IMR-90 (cell line): ENCODE results near the gene BRD3. TPM values are rescaled to one million over a fixed set of nuclear protein-coding genes. Genes with fewer than 3 reads are reported as not detected.

Experiments
- ATAC-seq: fragments of 200-7000 bp; cut with Tn5 transposase; 2 replicates; pipeline ENCODE4 v1.9.1; 2020; ENCODE audit warnings: low read depth, mild to moderate bottlenecking, moderate library complexity
- BruUV-seq: library from RNA; stranded (reverse); fragments of 400-500 nt; replicated peaks from 2 replicates; lab custom pipeline; 2021; lab: Mats Ljungman, UMichigan
- CTCF ChIA-PET: fragments of 300-600 bp; formaldehyde crosslinking; extraction: SDS; loops from one replicate; lab custom pipeline; 2021; ENCODE audit warnings: antibody characterized with exemption; lab: Yijun Ruan, JAX
- POLR2A ChIA-PET: fragments of 300-600 bp; sonication (Branson Sonifier 250); formaldehyde crosslinking; loops from one replicate; lab custom pipeline; 2022; ENCODE audit warnings: antibody characterized with exemption; ENCODE audit not compliant: unreplicated experiment; lab: Charles Lee
- DNase-seq: peaks from one replicate; pipeline ENCODE4 v3.0.0; 2013
- H2AFZ ChIP-seq: replicated peaks from 2 replicates; pipeline ENCODE3; 2013; ENCODE audit warnings: low read length, mild to moderate bottlenecking; ENCODE audit not compliant: poor library complexity
- H2AK5ac ChIP-seq: 2 replicates; pipeline ENCODE4 v1.6.1; 2013; ENCODE audit warnings: low read depth, low read length, inconsistent platforms
- H2AK9ac ChIP-seq: replicated peaks from 2 replicates; pipeline ENCODE3; 2013; ENCODE audit warnings: mild to moderate bottlenecking, low read depth, low read length, moderate library complexity; ENCODE audit not compliant: poor library complexity
- H2BK120ac ChIP-seq: 2 replicates; pipeline ENCODE4 v1.6.1; 2013; ENCODE audit warnings: low read depth, low read length, inconsistent platforms
- H2BK15ac ChIP-seq: 3 replicates; pipeline ENCODE4 v1.6.1; 2013; ENCODE audit warnings: low read depth, low read length, inconsistent platforms
- H2BK20ac ChIP-seq: 2 replicates; pipeline ENCODE4 v1.6.1; 2013; ENCODE audit warnings: low read depth, mild to moderate bottlenecking, inconsistent platforms, low read length, moderate library complexity
- H2BK5ac ChIP-seq: 2 replicates; pipeline ENCODE4 v1.6.1; 2013; ENCODE audit warnings: mild to moderate bottlenecking, low read depth, low read length, inconsistent platforms; ENCODE audit not compliant: poor library complexity, severe bottlenecking
- H3K14ac ChIP-seq: replicated peaks from 2 replicates; pipeline ENCODE4 v1.6.1; 2013; ENCODE audit warnings: low read depth, low read length, inconsistent platforms
- H3K18ac ChIP-seq: 2 replicates; pipeline ENCODE4 v1.6.1; 2013; ENCODE audit warnings: low read depth, low read length, control low read depth
- H3K23ac ChIP-seq: 2 replicates; pipeline ENCODE4 v1.6.1; 2013; ENCODE audit warnings: low read depth, low read length, inconsistent platforms
- H3K27ac ChIP-seq: 2 replicates; pipeline ENCODE4 v1.5.1; 2013; ENCODE audit warnings: mild to moderate bottlenecking, control low read depth, low read length; ENCODE audit not compliant: insufficient read depth
- H3K27me3 ChIP-seq: 2 replicates; pipeline ENCODE4 v1.6.1; 2013; ENCODE audit warnings: low read length; ENCODE audit not compliant: control insufficient read depth, insufficient read depth
- H3K36me3 ChIP-seq: 2 replicates; pipeline ENCODE4 v1.6.1; 2013; ENCODE audit warnings: low read length, mixed read lengths; ENCODE audit not compliant: control insufficient read depth, insufficient read depth
- H3K4ac ChIP-seq: 2 replicates; pipeline ENCODE4 v1.6.1; 2013; ENCODE audit warnings: low read depth, low read length, inconsistent platforms
- H3K4me1 ChIP-seq: 2 replicates; pipeline ENCODE4 v1.6.1; 2013; ENCODE audit warnings: low read length, mixed read lengths; ENCODE audit not compliant: control insufficient read depth, insufficient read depth
- H3K4me2 ChIP-seq: 2 replicates; pipeline ENCODE4 v1.6.1; 2013; ENCODE audit warnings: low read depth, mild to moderate bottlenecking, control low read depth, low read length, moderate library complexity
- H3K4me3 ChIP-seq: 2 replicates; pipeline ENCODE4 v1.5.1; 2013; ENCODE audit warnings: low read depth, mild to moderate bottlenecking, control low read depth, low read length, moderate library complexity; ENCODE audit not compliant: insufficient read depth
- H3K56ac ChIP-seq: 2 replicates; pipeline ENCODE4 v1.6.1; 2013; ENCODE audit warnings: low read length, inconsistent platforms; ENCODE audit not compliant: insufficient read depth; ENCODE audit errors: extremely low read depth
- H3K79me1 ChIP-seq, 2 experiments: 2 replicates each; pipeline ENCODE4 v1.6.1; 2013; ENCODE audit warnings: low read length in 2 of 2, inconsistent platforms in 1 of 2, low read depth in 1 of 2
- H3K9ac ChIP-seq: 2 replicates; pipeline ENCODE4 v1.6.1; 2013; ENCODE audit warnings: low read depth, low read length, control low read depth
- H3K9me1 ChIP-seq: 2 replicates; pipeline ENCODE4 v1.6.1; 2013; ENCODE audit warnings: low read length, inconsistent platforms; ENCODE audit not compliant: insufficient read depth
- H3K9me3 ChIP-seq: 2 replicates; pipeline ENCODE4 v1.6.1; 2013; ENCODE audit warnings: low read length; ENCODE audit not compliant: control insufficient read depth, insufficient read depth
- H4K20me1 ChIP-seq: 2 replicates; pipeline ENCODE4 v1.6.1; 2013; ENCODE audit warnings: low read length, inconsistent platforms; ENCODE audit not compliant: insufficient read depth
- H4K5ac ChIP-seq: 2 replicates; pipeline ENCODE4 v1.6.1; 2013; ENCODE audit warnings: mild to moderate bottlenecking, low read depth, low read length, control low read depth
- H4K8ac ChIP-seq, 2 experiments: 2 replicates each; pipeline ENCODE4 v1.6.1; 2013; ENCODE audit warnings: low read depth in 2 of 2, low read length in 2 of 2, control low read depth in 1 of 2, inconsistent platforms in 1 of 2
- H4K91ac ChIP-seq: 2 replicates; pipeline ENCODE4 v1.6.1; 2013; ENCODE audit warnings: low read depth, low read length, inconsistent platforms; ENCODE audit not compliant: insufficient read depth
- BHLHE40 ChIP-seq: fragments of 150-350 bp; IDR thresholded peaks from 2 replicates; pipeline ENCODE4 v1.6.1; 2016; ENCODE audit warnings: mild to moderate bottlenecking, low read depth, low read length
- CEBPB ChIP-seq: IDR thresholded peaks from 2 replicates; pipeline ENCODE4 v1.6.1; 2012; ENCODE audit warnings: low read depth, low read length, improper control_type of control experiment
- FOS ChIP-seq: fragments of 150-350 bp; IDR thresholded peaks from 2 replicates; pipeline ENCODE4 v1.6.1; 2016; ENCODE audit warnings: low read depth, low read length
- MAFK ChIP-seq: IDR thresholded peaks from 2 replicates; pipeline ENCODE4 v1.6.1; 2012; ENCODE audit warnings: low read depth, low read length, improper control_type of control experiment
- MAZ ChIP-seq: IDR thresholded peaks from 2 replicates; pipeline ENCODE4 v1.6.1; 2012; ENCODE audit warnings: low read depth, mild to moderate bottlenecking, low read length, improper control_type of control experiment, moderate library complexity, borderline replicate concordance
- MXI1 ChIP-seq: IDR thresholded peaks from 2 replicates; pipeline ENCODE4 v1.6.1; 2012; ENCODE audit warnings: low read depth, mild to moderate bottlenecking, low read length, moderate library complexity, borderline replicate concordance
- NFE2L2 ChIP-seq: fragments of 150-350 bp; IDR thresholded peaks from 2 replicates; pipeline ENCODE4 v1.6.1; 2016; ENCODE audit warnings: low read depth, mild to moderate bottlenecking, low read length
- POLR2A ChIP-seq: IDR thresholded peaks from 2 replicates; pipeline ENCODE4 v1.6.1; 2012; ENCODE audit warnings: mild to moderate bottlenecking, low read depth, low read length
- RAD21 ChIP-seq: IDR thresholded peaks from 2 replicates; pipeline ENCODE4 v1.6.1; 2012; ENCODE audit warnings: low read length, improper control_type of control experiment
- RCOR1 ChIP-seq: IDR thresholded peaks from 2 replicates; pipeline ENCODE4 v1.6.1; 2012; ENCODE audit warnings: mild to moderate bottlenecking, low read length, improper control_type of control experiment; ENCODE audit not compliant: insufficient replicate concordance
- SMC3 ChIP-seq: fragments of 150-350 bp; IDR thresholded peaks from 2 replicates; pipeline ENCODE4 v1.6.1; 2016; ENCODE audit warnings: low read depth, mild to moderate bottlenecking, antibody characterized with exemption, low read length, moderate library complexity
- WGBS, 2 experiments: methylation state at CpG; one replicate each; pipeline versions ENCODE4 v1.1.5 to v1.1.7; 2013; ENCODE audit warnings: missing lambda C conversion rate in 2 of 2; ENCODE audit not compliant: insufficient read length in 1 of 2; ENCODE audit errors: extremely low coverage in 2 of 2; 5-methylcytosine and 5-hydroxymethylcytosine counted together
- dilution Hi-C: fragments of 300-500 bp; cut with HindIII; formaldehyde crosslinking; loops from one replicate; pipeline ENCODE4 v1.14.3; 2018; ENCODE audit warnings: low sequenced_read_pairs; ENCODE audit not compliant: unreplicated experiment
- in situ Hi-C: fragments of 300-500 bp; cut with MboI; formaldehyde crosslinking; loops from 3 replicates; pipeline ENCODE4 v1.14.3; 2019; ENCODE audit warnings: low sequenced_read_pairs, inconsistent platforms, mixed read lengths
- intact Hi-C: fragments of 100-400 bp; cut with micrococcal nuclease; formaldehyde crosslinking; loops from 2 replicates; pipeline ENCODE4 v1.10.0; 2022
- polyA plus RNA-seq, 3 experiments: library from polyadenylated mRNA; depleted of rRNA; stranded (reverse); fragments of >200 nt; gene quantifications; 2 replicates each; pipeline ENCODE4 v1.2.3, GENCODE V29; 2012; ENCODE audit warnings: low replicate concordance in 1 of 3
- total RNA-seq: library from RNA; depleted of rRNA; stranded (reverse); fragments of >200 nt; gene quantifications from 2 replicates; pipeline ENCODE4 v1.2.3, GENCODE V29; 2012
- TF ChIP-seq, protein P1 (sequence below): fragments of 150-350 bp; IDR thresholded peaks from 2 replicates; pipeline ENCODE4 v1.6.1; 2016; ENCODE audit warnings: low read depth, mild to moderate bottlenecking, low read length, moderate library complexity, borderline replicate concordance
- TF ChIP-seq, protein P2 (sequence below): conservative IDR thresholded peaks from 2 replicates; pipeline ENCODE4 v1.5.1; 2012; ENCODE audit warnings: mild to moderate bottlenecking, low read depth, low read length, improper control_type of control experiment
- TF ChIP-seq, protein P3 (sequence below): fragments of 150-350 bp; IDR thresholded peaks from 2 replicates; pipeline ENCODE4 v1.6.1; 2017; ENCODE audit warnings: mild to moderate bottlenecking, antibody characterized with exemption, low read length, low read depth

Gene BRD3
- total and polyA plus RNA-seq, 2 of the 4 experiments (the other 2 are of a cell fraction) = 2.2 to 7.1 TPM

DNA sequence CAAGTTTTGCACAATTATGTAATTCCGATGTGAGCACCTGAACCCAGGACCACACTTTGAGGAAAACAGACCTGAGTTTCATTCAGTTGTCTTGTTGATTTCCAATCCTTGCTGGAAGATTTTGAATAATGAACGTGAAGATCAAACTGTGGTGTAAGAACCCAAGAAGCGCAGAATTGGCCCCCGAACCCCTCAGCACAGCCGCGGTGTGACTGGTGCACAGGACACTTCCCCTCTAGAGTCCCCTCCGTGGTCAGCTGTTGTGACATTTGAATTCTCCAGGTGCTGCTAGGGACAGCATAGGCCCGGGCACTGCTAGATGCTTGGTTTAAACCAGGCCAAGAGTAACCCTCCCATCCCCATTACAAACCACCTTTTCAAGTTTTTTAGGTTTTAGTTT lies 40.8 kb downstream of the BRD3 start:
- no peaks in the 10 kb centered on the region for H4K20me1 ChIP-seq
- peaks cover 2% of the 10 kb centered on the region; the same call in 1 of the 2 replicates for H3K9me1 ChIP-seq
- no peak overlapping the region for H2BK20ac ChIP-seq
- DNase-seq (no peak), ATAC-seq (no peak)
- intact Hi-C loops (no loop called here), in situ Hi-C loops (no loop called here), dilution Hi-C loops (no loop called here)
- H2BK15ac ChIP-seq = no peak overlapping the region
- WGBS, 2 experiments = 90% methylated on average over 2 of the region's 8 CpGs; no CpG with 5 or more reads in 1 of the 2 experiments
- no peak overlapping the region for H4K8ac ChIP-seq
- H2BK120ac ChIP-seq = no peak overlapping the region
- BruUV-seq = no TSS peak
- no peak overlapping the region for H3K4me2 ChIP-seq
- no peak overlapping the region for H3K18ac ChIP-seq
- H3K27ac ChIP-seq = no peak overlapping the region
- no peak overlapping the region for H3K23ac ChIP-seq
- no peak overlapping the region for H3K56ac ChIP-seq
- no peak overlapping the region for H3K4me3 ChIP-seq
- TF ChIP-seq RCOR1 = no peak
- no peak for TF ChIP-seq BHLHE40
- TF ChIP-seq CEBPB = no peak
- TF ChIP-seq RAD21 = no peak
- no peak for TF ChIP-seq MAZ
- no peak for TF ChIP-seq POLR2A
- TF ChIP-seq, protein P1, sequence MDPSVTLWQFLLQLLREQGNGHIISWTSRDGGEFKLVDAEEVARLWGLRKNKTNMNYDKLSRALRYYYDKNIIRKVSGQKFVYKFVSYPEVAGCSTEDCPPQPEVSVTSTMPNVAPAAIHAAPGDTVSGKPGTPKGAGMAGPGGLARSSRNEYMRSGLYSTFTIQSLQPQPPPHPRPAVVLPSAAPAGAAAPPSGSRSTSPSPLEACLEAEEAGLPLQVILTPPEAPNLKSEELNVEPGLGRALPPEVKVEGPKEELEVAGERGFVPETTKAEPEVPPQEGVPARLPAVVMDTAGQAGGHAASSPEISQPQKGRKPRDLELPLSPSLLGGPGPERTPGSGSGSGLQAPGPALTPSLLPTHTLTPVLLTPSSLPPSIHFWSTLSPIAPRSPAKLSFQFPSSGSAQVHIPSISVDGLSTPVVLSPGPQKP = no peak
- TF ChIP-seq SMC3 = no peak
- TF ChIP-seq, protein P2, sequence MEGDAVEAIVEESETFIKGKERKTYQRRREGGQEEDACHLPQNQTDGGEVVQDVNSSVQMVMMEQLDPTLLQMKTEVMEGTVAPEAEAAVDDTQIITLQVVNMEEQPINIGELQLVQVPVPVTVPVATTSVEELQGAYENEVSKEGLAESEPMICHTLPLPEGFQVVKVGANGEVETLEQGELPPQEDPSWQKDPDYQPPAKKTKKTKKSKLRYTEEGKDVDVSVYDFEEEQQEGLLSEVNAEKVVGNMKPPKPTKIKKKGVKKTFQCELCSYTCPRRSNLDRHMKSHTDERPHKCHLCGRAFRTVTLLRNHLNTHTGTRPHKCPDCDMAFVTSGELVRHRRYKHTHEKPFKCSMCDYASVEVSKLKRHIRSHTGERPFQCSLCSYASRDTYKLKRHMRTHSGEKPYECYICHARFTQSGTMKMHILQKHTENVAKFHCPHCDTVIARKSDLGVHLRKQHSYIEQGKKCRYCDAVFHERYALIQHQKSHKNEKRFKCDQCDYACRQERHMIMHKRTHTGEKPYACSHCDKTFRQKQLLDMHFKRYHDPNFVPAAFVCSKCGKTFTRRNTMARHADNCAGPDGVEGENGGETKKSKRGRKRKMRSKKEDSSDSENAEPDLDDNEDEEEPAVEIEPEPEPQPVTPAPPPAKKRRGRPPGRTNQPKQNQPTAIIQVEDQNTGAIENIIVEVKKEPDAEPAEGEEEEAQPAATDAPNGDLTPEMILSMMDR = no peak
- no peak for TF ChIP-seq MXI1
- no peak for TF ChIP-seq FOS
- TF ChIP-seq MAFK = no peak
- TF ChIP-seq NFE2L2 = no peak
- TF ChIP-seq, protein P3, sequence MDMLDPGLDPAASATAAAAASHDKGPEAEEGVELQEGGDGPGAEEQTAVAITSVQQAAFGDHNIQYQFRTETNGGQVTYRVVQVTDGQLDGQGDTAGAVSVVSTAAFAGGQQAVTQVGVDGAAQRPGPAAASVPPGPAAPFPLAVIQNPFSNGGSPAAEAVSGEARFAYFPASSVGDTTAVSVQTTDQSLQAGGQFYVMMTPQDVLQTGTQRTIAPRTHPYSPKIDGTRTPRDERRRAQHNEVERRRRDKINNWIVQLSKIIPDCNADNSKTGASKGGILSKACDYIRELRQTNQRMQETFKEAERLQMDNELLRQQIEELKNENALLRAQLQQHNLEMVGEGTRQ = no peak
- H2AK5ac ChIP-seq = no peak overlapping the region
- H2BK5ac ChIP-seq = no peak overlapping the region
- POLR2A ChIA-PET = no interaction called here
- H3K27me3 ChIP-seq = no peaks in the 10 kb centered on the region
- no peak overlapping the region for H3K4ac ChIP-seq
- H3K4me1 ChIP-seq = peaks cover 3% of the 10 kb centered on the region; the same call in 1 of the 2 replicates
- H3K14ac ChIP-seq = no peak overlapping the region
- H3K79me1 ChIP-seq = peaks cover 0 to 19% of the 10 kb centered on the region in 2 experiments
- no peak overlapping the region for H3K9ac ChIP-seq
- H2AK9ac ChIP-seq = no peak overlapping the region
- CTCF ChIA-PET = no interaction called here
- no peak overlapping the region for H4K91ac ChIP-seq
- H4K5ac ChIP-seq = no peak overlapping the region
- no peaks in the 10 kb centered on the region for H3K9me3 ChIP-seq
- H2AFZ ChIP-seq = no peak overlapping the region
- peaks cover 28% of the 10 kb centered on the region; the same call in 1 of the 2 replicates for H3K36me3 ChIP-seq
